Skeletal muscle tissue (tissue), 4 donors: ENCODE measurements around the gene TCIRG1. TPM values are rescaled to one million over a fixed set of nuclear protein-coding genes. Genes with fewer than 3 reads are reported as not detected.
A peak's percentile ranks its signal among the peaks of the same experiment; 100 is the strongest.

ENCODE experiments used
- H3K27ac ChIP-seq: one replicate; pipeline ENCODE4 v1.7.0; 2013; ENCODE audit warnings: mild to moderate bottlenecking, low read depth, low read length, inconsistent platforms
- H3K27me3 ChIP-seq, 3 donors: one replicate each; pipeline ENCODE4 v1.7.0; 2013; ENCODE audit warnings: low read length in 3 of 3; ENCODE audit not compliant: control insufficient read depth in 3 of 3, insufficient read depth in 3 of 3
- H3K36me3 ChIP-seq, 3 donors: one replicate each; pipeline ENCODE4 v1.7.0; 2013; ENCODE audit warnings: low read length in 3 of 3; ENCODE audit not compliant: control insufficient read depth in 3 of 3, insufficient read depth in 3 of 3
- H3K4me1 ChIP-seq, 3 donors: one replicate each; pipeline ENCODE4 v1.7.0; 2013; ENCODE audit warnings: low read length in 3 of 3, mild to moderate bottlenecking in 3 of 3; ENCODE audit not compliant: control insufficient read depth in 3 of 3, insufficient read depth in 3 of 3
- H3K4me3 ChIP-seq, 3 donors: one replicate each; pipeline ENCODE4 v1.7.0; 2013; ENCODE audit warnings: low read length in 3 of 3
- H3K9ac ChIP-seq, 3 donors: one replicate each; pipeline ENCODE4 v1.7.0; 2013; ENCODE audit warnings: low read length in 3 of 3, mild to moderate bottlenecking in 3 of 3, moderate library complexity in 2 of 3, low read depth in 1 of 3
- H3K9me3 ChIP-seq, 3 donors: one replicate each; pipeline ENCODE4 v1.7.0; 2013; ENCODE audit warnings: low read length in 3 of 3; ENCODE audit not compliant: control insufficient read depth in 3 of 3
- total RNA-seq: library from RNA; depleted of rRNA; stranded (reverse); fragments of >200 nt; gene quantifications from one replicate; pipeline ENCODE4 v1.2.3, GENCODE V29; 2014
- donor health status: Osteomylitis.

The TCIRG1 gene
- total RNA-seq, 1 donor from 2014 or later, result 18.3 TPM

DNA sequence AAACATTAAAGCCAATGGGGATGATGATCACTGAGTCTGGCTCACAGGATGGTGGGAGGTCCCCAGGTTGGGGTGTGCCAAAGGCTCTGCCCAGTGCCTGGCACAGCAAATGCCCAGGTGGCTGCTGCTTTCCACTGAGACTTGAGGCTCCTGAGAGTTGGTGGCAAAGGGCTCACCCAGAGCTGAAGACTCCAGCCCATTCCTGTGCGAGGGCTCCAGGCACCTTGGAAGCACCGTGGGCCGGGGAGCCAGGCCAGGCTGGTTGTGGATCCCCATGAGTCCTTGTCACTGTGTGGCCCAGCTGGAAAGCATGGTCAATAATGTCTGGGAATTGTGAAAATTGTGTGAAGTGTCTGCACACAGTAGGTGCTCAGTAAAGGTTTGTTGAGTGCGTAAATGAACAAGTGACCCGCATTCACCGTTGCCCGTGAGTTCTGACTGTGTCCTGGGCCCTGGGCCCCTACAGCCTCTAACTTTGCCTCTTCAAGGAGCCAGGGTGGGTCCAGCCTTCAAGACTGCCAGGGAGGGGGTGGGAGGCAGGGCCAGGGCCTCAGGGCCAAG, 32.1 kb upstream of the TCIRG1 start:
- Histone ChIP-seq H3K9ac (no peak overlapping the region), H3K27ac (no peak overlapping the region), H3K9me3 (no peaks in the 10 kb centered on the region), H3K36me3 (no peaks in the 10 kb centered on the region), H3K4me1 (peaks cover 9 to 25% (median 22%) of the 10 kb centered on the region in 3 donors), H3K27me3 (peaks cover 0 to 14% (median 4%) of the 10 kb centered on the region in 3 donors), H3K4me3 (no peak overlapping the region)

- H3K27me3 ChIP-seq, result peaks cover 0 to 14% (median 4%) of the 10 kb centered on the region in 3 donors
- peaks cover 9 to 30% (median 25%) of the 10 kb centered on the region in 3 donors for H3K4me1 ChIP-seq
- no peak overlapping the region for H3K27ac ChIP-seq
- no peak overlapping the region for H3K9ac ChIP-seq
- H3K4me3 ChIP-seq, result no peak overlapping the region
- no peaks in the 10 kb centered on the region for H3K36me3 ChIP-seq
- H3K9me3 ChIP-seq, result no peaks in the 10 kb centered on the region
These were observed 31.1 kb upstream of the TCIRG1 start for GRCh38 chr11:68007498-68008380.

DNA sequence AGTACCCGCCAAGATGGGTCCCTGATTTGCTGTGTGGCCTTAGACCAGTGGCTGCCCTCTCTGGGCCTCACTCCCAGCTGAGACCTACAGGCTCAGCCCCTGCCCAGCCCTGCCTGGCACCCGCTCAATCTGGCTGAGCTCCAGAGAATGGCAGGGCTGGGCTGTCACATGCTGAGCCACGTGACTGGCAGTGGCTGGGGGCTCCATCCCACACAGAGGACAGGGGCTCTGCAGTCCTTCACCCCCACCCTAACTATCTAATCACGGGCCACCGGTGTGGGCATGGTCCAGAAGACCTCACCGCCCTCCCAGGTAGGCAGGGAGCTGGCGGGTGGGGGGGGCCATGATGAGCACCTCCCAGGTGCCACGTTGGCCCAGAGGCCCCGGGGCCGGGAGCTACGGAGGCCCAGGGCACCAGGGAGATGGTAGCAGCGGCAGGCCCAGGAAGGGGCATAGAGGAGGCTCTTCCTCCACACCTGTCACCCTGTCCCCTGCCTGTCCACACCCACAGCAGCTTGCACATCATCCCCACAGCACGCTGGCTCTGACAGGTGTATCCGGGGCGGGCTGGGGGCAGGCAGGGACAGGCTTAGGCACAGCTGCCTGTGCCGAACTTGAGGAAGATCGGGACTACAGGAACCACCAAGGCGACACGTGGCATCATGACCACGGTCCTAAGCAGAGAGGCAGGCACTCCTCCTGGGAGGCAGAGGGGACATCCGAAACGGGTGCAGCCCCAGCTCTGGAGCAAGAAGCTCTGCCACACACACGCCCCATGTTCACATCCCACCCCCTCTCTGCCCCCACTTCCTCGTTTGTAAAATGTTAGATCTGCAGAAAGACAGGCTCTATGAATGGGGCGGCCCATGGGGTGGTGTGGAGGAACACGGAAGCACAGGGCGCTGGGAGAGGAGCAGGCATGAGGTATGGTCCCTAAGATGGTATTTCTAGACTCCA, 30.2 kb upstream of the TCIRG1 start:
- H3K27me3 ChIP-seq, result peaks cover 0 to 9% (median 0%) of the 10 kb centered on the region in 3 donors
- H3K9me3 ChIP-seq, result no peaks in the 10 kb centered on the region
- H3K9ac ChIP-seq, result no peak overlapping the region
- H3K27ac ChIP-seq, result no peak overlapping the region
- no peaks in the 10 kb centered on the region for H3K36me3 ChIP-seq
- H3K4me3 ChIP-seq, result no peak overlapping the region
- H3K4me1 ChIP-seq, result peaks cover 9 to 37% (median 25%) of the 10 kb centered on the region in 3 donors

GRCh38 chr11:68009391-68010089, 29.3 kb upstream of the TCIRG1 start:
- peak overlapping the region in 2 of 3 donors; percentile 56 to 64 for H3K4me3 ChIP-seq
- peak overlapping the region; percentile 72 for H3K27ac ChIP-seq
- H3K36me3 ChIP-seq, result no peaks in the 10 kb centered on the region
- no peaks in the 10 kb centered on the region for H3K9me3 ChIP-seq
- peaks cover 0 to 4% (median 0%) of the 10 kb centered on the region in 3 donors for H3K27me3 ChIP-seq
- peak overlapping the region in 2 of 3 donors; percentile 63 to 74 for H3K9ac ChIP-seq
- H3K4me1 ChIP-seq, result peaks cover 6 to 37% (median 20%) of the 10 kb centered on the region in 3 donors

GRCh38 chr11:68010090-68011041, 28.5 kb upstream of the TCIRG1 start, which contains the start of gene ALDH3B1:
ALDH3B1 (plus strand) TSS chr11:68010327; CDS start chr11:68015298, 4,971 bp downstream.
- H3K27ac ChIP-seq, result peak within 1 kb of the TSS; percentile 72
- no peaks in the 10 kb centered on the region for H3K27me3 ChIP-seq
- no peaks in the 10 kb centered on the region for H3K9me3 ChIP-seq
- peak within 1 kb of the TSS; percentile 47 to 74 (median 63) for H3K9ac ChIP-seq
- peaks cover 6 to 37% (median 18%) of the 10 kb centered on the region in 3 donors for H3K4me1 ChIP-seq
- H3K36me3 ChIP-seq, result no peaks in the 10 kb centered on the region
- peak within 1 kb of the TSS; percentile 31 to 64 (median 56) for H3K4me3 ChIP-seq

DNA sequence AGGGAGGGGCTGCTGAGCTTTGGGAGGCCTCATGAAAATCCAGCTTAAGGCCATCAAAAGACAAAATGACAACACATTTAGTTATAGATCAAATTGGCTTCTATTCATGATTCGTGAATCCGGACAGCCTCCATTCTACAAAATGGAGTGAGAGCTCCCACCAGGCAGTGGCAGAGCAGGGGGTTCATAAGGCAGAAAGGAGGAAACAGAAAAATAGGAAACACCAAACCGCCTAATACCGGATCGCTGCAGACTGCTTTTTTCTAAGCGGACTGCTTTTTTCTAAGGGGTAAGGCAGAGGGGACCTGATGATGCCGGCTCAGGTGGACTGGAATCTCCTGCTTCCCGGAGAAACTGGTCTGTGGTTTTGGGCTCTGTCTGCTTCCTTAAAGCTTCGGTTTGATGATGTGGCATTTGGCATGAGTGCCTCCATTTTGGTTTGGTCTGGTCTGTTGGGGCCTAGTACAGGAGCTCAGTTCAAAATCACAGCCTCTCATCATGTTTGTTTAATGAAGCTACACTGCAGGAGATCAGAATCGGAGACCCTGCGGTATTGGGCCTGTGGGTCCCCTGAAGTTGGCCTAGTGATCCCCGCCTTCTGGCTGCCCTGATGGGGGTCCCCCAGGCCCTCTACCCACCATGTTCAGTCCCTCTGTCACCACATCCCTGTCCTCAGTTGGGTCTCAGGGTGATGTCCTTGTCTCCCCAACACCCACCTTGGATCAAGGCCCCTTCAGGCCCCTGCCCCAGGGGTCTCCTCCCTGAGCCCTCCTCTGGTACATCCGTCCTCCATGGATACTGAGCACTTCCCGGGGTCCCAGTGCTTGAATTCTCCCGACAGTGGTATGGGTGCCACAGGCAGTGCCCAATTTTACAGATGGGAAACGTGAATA, 27.5 kb upstream of the TCIRG1 start:
- Histone ChIP-seq H3K4me3 (peak overlapping the region in 1 of 3 donors; percentile 31), H3K9ac (peak overlapping the region in 2 of 3 donors; percentile 63 to 74), H3K27me3 (no peaks in the 10 kb centered on the region), H3K36me3 (no peaks in the 10 kb centered on the region), H3K4me1 (peaks cover 6 to 37% (median 18%) of the 10 kb centered on the region in 3 donors), H3K9me3 (no peaks in the 10 kb centered on the region), H3K27ac (peak overlapping the region; percentile 72)

GRCh38 chr11:68012044-68012842, 26.6 kb upstream of the TCIRG1 start:
- no peaks in the 10 kb centered on the region for H3K36me3 ChIP-seq
- H3K27ac ChIP-seq, result no peak overlapping the region
- peaks cover 6 to 37% (median 18%) of the 10 kb centered on the region in 3 donors for H3K4me1 ChIP-seq
- no peaks in the 10 kb centered on the region for H3K27me3 ChIP-seq
- H3K9ac ChIP-seq, result peak overlapping the region in 1 of 3 donors; percentile 8
- H3K9me3 ChIP-seq, result no peaks in the 10 kb centered on the region
- H3K4me3 ChIP-seq, result no peak overlapping the region
